ENCODE data around the gene GMDS. TPM values are rescaled to one million over a fixed set of nuclear protein-coding genes. Genes with fewer than 3 reads are reported as not detected.

Gene GMDS
- total and polyA plus RNA-seq, 2 experiments from 2014 or later, result 30.1 to 36.5 TPM

DNA sequence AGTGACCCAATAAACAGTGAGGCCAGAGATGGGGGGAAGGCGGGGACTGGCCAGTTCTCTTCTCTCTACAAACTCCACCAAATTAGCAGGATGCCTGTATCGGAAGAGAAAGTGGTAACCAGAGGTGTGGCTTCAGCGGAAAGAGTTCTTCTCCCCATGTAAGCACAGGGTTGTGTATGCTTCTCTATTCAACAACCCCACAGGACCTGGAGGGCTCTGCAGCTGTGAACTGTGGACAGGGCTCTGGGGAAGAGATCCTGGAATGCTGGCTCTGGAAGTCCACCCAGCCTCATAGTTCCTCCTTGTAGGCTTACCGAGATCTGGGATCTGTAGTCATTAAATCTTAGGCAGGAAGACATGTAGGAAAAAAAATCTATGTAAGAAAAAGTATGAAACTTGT, 449.5 kb downstream of the GMDS start:
- Histone ChIP-seq H3K36me3 (ENCODE audit: insufficient read depth) (no peaks in the 10 kb centered on the region), H2AFZ (no peak overlapping the region), H3K4me2 (no peak overlapping the region), H3K27me3 (ENCODE audit: insufficient read depth) (no peaks in the 10 kb centered on the region), H3K27ac (ENCODE audit: low read depth) (no peak overlapping the region), H3F3A (replicated peaks; ENCODE audit: low read depth) (no peaks in the 10 kb centered on the region), H3K9me2 (ENCODE audit: insufficient read depth) (no peaks in the 10 kb centered on the region), H3K4me1 (ENCODE audit: insufficient read depth) (0 out of 2 replicates have a peak, but pooled peaks cover 3% of the 10 kb centered on the region), H3K4me3 (no peak overlapping the region), H3K79me2 (replicated peaks; ENCODE audit: insufficient read depth) (no peaks in the 10 kb centered on the region), H4K20me1 (replicated peaks; ENCODE audit: insufficient read depth) (no peaks in the 10 kb centered on the region)
- Mint-ChIP-seq H3K4me3 (no peak overlapping the region), H3K36me3 (ENCODE audit: low read depth) (no peaks in the 10 kb centered on the region), H3K9me3 (no peaks in the 10 kb centered on the region), H3K27ac (no peak overlapping the region), H3K4me1 (peaks cover 7% of the 10 kb centered on the region; the same call in 2 of the 3 replicates), H3K27me3 (ENCODE audit: insufficient read depth, low read depth, poor library complexity) (peaks cover 8% of the 10 kb centered on the region)
- no peak for DNase-seq (ENCODE audit: low spot score)
- TF ChIP-seq NANOG (IDR thresholded peaks at IDR 0.05; ENCODE audit: borderline replicate concordance) (no peak), STAT1 (IDR thresholded peaks at IDR 0.05; ENCODE audit: unreplicated experiment) (no peak), CREB1 (CRISPR knock-in tag; IDR thresholded peaks at IDR 0.05; ENCODE audit: low read depth) (no peak), EZH2phosphoT487 (IDR thresholded peaks at IDR 0.05; ENCODE audit: unreplicated experiment) (no peak), ZNF114 (CRISPR knock-in tag; IDR thresholded peaks at IDR 0.05) (no peak), EZH2 (IDR thresholded peaks at IDR 0.05; ENCODE audit: low read depth, unreplicated experiment) (no peak), ZNF331 (CRISPR knock-in tag; IDR thresholded peaks at IDR 0.05; ENCODE audit: low read depth) (no peak), POLR2AphosphoS5 (IDR thresholded peaks at IDR 0.05; ENCODE audit: low read depth) (no peak), JUNB (IDR thresholded peaks at IDR 0.05; ENCODE audit: unreplicated experiment) (no peak), CTCF (conservative IDR thresholded peaks at IDR 0.05; ENCODE audit: low read depth in 2 of 2) (no peak)
- TF ChIP-seq, protein P1, sequence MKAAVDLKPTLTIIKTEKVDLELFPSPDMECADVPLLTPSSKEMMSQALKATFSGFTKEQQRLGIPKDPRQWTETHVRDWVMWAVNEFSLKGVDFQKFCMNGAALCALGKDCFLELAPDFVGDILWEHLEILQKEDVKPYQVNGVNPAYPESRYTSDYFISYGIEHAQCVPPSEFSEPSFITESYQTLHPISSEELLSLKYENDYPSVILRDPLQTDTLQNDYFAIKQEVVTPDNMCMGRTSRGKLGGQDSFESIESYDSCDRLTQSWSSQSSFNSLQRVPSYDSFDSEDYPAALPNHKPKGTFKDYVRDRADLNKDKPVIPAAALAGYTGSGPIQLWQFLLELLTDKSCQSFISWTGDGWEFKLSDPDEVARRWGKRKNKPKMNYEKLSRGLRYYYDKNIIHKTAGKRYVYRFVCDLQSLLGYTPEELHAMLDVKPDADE (IDR thresholded peaks at IDR 0.05), result no peak
- TF ChIP-seq, protein P2, sequence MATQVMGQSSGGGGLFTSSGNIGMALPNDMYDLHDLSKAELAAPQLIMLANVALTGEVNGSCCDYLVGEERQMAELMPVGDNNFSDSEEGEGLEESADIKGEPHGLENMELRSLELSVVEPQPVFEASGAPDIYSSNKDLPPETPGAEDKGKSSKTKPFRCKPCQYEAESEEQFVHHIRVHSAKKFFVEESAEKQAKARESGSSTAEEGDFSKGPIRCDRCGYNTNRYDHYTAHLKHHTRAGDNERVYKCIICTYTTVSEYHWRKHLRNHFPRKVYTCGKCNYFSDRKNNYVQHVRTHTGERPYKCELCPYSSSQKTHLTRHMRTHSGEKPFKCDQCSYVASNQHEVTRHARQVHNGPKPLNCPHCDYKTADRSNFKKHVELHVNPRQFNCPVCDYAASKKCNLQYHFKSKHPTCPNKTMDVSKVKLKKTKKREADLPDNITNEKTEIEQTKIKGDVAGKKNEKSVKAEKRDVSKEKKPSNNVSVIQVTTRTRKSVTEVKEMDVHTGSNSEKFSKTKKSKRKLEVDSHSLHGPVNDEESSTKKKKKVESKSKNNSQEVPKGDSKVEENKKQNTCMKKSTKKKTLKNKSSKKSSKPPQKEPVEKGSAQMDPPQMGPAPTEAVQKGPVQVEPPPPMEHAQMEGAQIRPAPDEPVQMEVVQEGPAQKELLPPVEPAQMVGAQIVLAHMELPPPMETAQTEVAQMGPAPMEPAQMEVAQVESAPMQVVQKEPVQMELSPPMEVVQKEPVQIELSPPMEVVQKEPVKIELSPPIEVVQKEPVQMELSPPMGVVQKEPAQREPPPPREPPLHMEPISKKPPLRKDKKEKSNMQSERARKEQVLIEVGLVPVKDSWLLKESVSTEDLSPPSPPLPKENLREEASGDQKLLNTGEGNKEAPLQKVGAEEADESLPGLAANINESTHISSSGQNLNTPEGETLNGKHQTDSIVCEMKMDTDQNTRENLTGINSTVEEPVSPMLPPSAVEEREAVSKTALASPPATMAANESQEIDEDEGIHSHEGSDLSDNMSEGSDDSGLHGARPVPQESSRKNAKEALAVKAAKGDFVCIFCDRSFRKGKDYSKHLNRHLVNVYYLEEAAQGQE (IDR thresholded peaks at IDR 0.05; ENCODE audit: unreplicated experiment), result no peak
- TF ChIP-seq, protein P3, sequence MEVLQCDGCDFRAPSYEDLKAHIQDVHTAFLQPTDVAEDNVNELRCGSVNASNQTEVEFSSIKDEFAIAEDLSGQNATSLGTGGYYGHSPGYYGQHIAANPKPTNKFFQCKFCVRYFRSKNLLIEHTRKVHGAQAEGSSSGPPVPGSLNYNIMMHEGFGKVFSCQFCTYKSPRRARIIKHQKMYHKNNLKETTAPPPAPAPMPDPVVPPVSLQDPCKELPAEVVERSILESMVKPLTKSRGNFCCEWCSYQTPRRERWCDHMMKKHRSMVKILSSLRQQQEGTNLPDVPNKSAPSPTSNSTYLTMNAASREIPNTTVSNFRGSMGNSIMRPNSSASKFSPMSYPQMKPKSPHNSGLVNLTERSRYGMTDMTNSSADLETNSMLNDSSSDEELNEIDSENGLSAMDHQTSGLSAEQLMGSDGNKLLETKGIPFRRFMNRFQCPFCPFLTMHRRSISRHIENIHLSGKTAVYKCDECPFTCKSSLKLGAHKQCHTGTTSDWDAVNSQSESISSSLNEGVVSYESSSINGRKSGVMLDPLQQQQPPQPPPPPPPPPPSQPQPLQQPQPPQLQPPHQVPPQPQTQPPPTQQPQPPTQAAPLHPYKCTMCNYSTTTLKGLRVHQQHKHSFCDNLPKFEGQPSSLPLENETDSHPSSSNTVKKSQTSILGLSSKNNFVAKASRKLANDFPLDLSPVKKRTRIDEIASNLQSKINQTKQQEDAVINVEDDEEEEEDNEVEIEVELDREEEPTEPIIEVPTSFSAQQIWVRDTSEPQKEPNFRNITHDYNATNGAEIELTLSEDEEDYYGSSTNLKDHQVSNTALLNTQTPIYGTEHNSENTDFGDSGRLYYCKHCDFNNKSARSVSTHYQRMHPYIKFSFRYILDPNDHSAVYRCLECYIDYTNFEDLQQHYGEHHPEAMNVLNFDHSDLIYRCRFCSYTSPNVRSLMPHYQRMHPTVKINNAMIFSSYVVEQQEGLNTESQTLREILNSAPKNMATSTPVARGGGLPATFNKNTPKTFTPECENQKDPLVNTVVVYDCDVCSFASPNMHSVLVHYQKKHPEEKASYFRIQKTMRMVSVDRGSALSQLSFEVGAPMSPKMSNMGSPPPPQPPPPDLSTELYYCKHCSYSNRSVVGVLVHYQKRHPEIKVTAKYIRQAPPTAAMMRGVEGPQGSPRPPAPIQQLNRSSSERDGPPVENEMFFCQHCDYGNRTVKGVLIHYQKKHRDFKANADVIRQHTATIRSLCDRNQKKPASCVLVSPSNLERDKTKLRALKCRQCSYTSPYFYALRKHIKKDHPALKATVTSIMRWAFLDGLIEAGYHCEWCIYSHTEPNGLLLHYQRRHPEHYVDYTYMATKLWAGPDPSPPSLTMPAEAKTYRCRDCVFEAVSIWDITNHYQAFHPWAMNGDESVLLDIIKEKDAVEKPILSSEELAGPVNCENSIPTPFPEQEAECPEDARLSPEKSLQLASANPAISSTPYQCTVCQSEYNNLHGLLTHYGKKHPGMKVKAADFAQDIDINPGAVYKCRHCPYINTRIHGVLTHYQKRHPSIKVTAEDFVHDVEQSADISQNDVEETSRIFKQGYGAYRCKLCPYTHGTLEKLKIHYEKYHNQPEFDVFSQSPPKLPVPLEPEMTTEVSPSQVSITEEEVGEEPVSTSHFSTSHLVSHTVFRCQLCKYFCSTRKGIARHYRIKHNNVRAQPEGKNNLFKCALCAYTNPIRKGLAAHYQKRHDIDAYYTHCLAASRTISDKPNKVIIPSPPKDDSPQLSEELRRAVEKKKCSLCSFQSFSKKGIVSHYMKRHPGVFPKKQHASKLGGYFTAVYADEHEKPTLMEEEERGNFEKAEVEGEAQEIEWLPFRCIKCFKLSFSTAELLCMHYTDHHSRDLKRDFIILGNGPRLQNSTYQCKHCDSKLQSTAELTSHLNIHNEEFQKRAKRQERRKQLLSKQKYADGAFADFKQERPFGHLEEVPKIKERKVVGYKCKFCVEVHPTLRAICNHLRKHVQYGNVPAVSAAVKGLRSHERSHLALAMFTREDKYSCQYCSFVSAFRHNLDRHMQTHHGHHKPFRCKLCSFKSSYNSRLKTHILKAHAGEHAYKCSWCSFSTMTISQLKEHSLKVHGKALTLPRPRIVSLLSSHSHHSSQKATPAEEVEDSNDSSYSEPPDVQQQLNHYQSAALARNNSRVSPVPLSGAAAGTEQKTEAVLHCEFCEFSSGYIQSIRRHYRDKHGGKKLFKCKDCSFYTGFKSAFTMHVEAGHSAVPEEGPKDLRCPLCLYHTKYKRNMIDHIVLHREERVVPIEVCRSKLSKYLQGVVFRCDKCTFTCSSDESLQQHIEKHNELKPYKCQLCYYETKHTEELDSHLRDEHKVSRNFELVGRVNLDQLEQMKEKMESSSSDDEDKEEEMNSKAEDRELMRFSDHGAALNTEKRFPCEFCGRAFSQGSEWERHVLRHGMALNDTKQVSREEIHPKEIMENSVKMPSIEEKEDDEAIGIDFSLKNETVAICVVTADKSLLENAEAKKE (CRISPR knock-in tag; IDR thresholded peaks at IDR 0.05), result no peak
- peak; percentile 60 for ATAC-seq
